ENCODE results near the gene VPS39. TPM values are rescaled to one million over a fixed set of nuclear protein-coding genes. Genes with fewer than 3 reads are reported as not detected.

VPS39 gene
- polyA plus RNA-seq, 1 of the 3 experiments (the other 2 are of a cell fraction), result 61.1 TPM

DNA sequence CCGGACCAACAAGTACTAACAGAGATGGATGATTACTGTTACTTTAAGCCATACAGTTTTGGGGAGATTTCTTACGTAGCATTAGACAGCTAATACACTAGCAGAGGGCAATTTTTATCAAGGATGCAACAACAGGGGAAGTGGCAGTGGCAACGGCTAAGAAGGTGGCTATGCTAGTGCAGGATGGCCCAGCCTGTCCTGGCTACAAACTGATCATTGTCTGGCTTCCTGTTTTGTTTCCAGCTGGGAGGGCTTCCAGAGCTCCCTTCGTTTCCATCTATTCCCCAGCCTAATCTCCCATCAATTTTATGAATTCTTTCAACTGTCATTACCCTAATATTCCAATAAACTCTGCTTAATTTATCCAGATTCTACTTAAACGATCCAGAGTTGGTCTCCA lies 35.6 kb downstream of the VPS39 start:
- CTCF ChIA-PET, result interaction anchor here (0.7 to 1.4 kb wide), 2 partner anchors 105 to 183 kb away, joined by 3 read pairs; no protein-coding TSS in a partner anchor

More for the DNA sequence above, 35.6 kb downstream of the VPS39 start:
- H3K9me3 ChIP-seq, result no peaks in the 10 kb centered on the region
- peaks cover 6% of the 10 kb centered on the region for H3F3A ChIP-seq (replicated peaks; ENCODE audit: insufficient read depth)
- H3K27me3 ChIP-seq (ENCODE audit: insufficient read depth), result no peaks in the 10 kb centered on the region
- peaks cover 66 to 68% of the 10 kb centered on the region in 2 experiments for H3K36me3 ChIP-seq (replicated peaks in 1 of 2; ENCODE audit: control insufficient read depth in 1 of 2, insufficient read depth in 2 of 2, low read length in 1 of 2)
- no peaks in the 10 kb centered on the region for H3K4me1 ChIP-seq (ENCODE audit: control insufficient read depth in 1 of 2, insufficient read depth in 2 of 2, low read depth in 1 of 2, low read length in 1 of 2)
- H2AFZ ChIP-seq (ENCODE audit: low read depth), result no peak overlapping the region
- H3K27ac ChIP-seq (ENCODE audit: low read depth in 2 of 2, low read length in 1 of 2), result no peak overlapping the region
- no peak overlapping the region for H3K4me2 ChIP-seq
- H3K4me3 ChIP-seq (ENCODE audit: low read depth in 2 of 2, low read length in 1 of 2), result no peak overlapping the region
- H3K79me2 ChIP-seq (ENCODE audit: insufficient read depth), result no peaks in the 10 kb centered on the region
- POLR2A ChIA-PET, result no interaction called here
- no peaks in the 10 kb centered on the region for H4K20me1 ChIP-seq (ENCODE audit: insufficient read depth)
- no peak overlapping the region for H3K9ac ChIP-seq
- DNase-seq, result no peak
- WGBS (ENCODE audit: low lambda C conversion rate), result 94% methylated on average over 5 of the region's 5 CpGs
- TF ChIP-seq, protein P1, sequence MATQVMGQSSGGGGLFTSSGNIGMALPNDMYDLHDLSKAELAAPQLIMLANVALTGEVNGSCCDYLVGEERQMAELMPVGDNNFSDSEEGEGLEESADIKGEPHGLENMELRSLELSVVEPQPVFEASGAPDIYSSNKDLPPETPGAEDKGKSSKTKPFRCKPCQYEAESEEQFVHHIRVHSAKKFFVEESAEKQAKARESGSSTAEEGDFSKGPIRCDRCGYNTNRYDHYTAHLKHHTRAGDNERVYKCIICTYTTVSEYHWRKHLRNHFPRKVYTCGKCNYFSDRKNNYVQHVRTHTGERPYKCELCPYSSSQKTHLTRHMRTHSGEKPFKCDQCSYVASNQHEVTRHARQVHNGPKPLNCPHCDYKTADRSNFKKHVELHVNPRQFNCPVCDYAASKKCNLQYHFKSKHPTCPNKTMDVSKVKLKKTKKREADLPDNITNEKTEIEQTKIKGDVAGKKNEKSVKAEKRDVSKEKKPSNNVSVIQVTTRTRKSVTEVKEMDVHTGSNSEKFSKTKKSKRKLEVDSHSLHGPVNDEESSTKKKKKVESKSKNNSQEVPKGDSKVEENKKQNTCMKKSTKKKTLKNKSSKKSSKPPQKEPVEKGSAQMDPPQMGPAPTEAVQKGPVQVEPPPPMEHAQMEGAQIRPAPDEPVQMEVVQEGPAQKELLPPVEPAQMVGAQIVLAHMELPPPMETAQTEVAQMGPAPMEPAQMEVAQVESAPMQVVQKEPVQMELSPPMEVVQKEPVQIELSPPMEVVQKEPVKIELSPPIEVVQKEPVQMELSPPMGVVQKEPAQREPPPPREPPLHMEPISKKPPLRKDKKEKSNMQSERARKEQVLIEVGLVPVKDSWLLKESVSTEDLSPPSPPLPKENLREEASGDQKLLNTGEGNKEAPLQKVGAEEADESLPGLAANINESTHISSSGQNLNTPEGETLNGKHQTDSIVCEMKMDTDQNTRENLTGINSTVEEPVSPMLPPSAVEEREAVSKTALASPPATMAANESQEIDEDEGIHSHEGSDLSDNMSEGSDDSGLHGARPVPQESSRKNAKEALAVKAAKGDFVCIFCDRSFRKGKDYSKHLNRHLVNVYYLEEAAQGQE (IDR thresholded peaks at IDR 0.05; ENCODE audit: low read depth, low read length), result no peak
- TF ChIP-seq CTCF (IDR thresholded peaks at IDR 0.05) (no peak), JUND (IDR thresholded peaks at IDR 0.05) (no peak), RXRA (IDR thresholded peaks at IDR 0.05; ENCODE audit: borderline replicate concordance, low read depth) (no peak), IRF3 (IDR thresholded peaks at IDR 0.05; ENCODE audit: low read depth, low read length) (no peak), RCOR1 (IDR thresholded peaks at IDR 0.05; ENCODE audit: low read length) (no peak), TAF1 (IDR thresholded peaks at IDR 0.05; ENCODE audit: borderline replicate concordance, low read depth, low read length) (no peak), TEAD4 (IDR thresholded peaks at IDR 0.05; ENCODE audit: borderline replicate concordance, insufficient read depth) (no peak), RFX5 (IDR thresholded peaks at IDR 0.05; ENCODE audit: low read length) (no peak), POLR2AphosphoS5 (IDR thresholded peaks at IDR 0.05; ENCODE audit: low read depth, low read length) (no peak), USF1 (IDR thresholded peaks at IDR 0.05; ENCODE audit: borderline replicate concordance, low read depth) (no peak), YY1 (IDR thresholded peaks at IDR 0.05; ENCODE audit: low read depth) (no peak)
- no peaks in the 10 kb centered on the region for H3K9me2 ChIP-seq
